BE2C (cell line): ENCODE results near the gene TIAL1.

ENCODE experiments used
- DNase-seq: peaks from one replicate; pipeline ENCODE4 v3.0.0-alpha.2; 2020
- H3K27me3 ChIP-seq: fragments of 250-450 bp; sonication (Bioruptor Pico); 2 replicates; pipeline ENCODE4 v1.5.1; 2020; ENCODE audit warnings: mild to moderate bottlenecking
- H3K36me3 ChIP-seq: fragments of 250-450 bp; sonication (Bioruptor Pico); 2 replicates; pipeline ENCODE4 v1.5.1; 2020; ENCODE audit warnings: mild to moderate bottlenecking
- H3K4me1 ChIP-seq: fragments of 250-450 bp; sonication (Bioruptor Pico); 2 replicates; pipeline ENCODE4 v1.5.1; 2020
- H3K4me3 ChIP-seq: 2 replicates; pipeline ENCODE4 v1.5.1; 2011; ENCODE audit warnings: low read depth, low read length
- H3K9me3 ChIP-seq: fragments of 250-450 bp; sonication (Bioruptor Pico); 2 replicates; pipeline ENCODE4 v1.5.1; 2020
- CTCF ChIP-seq: IDR thresholded peaks from 2 replicates; pipeline ENCODE4 v1.5.1; 2012; ENCODE audit warnings: mild to moderate bottlenecking, low read depth, low read length

Gene TIAL1

DNA sequence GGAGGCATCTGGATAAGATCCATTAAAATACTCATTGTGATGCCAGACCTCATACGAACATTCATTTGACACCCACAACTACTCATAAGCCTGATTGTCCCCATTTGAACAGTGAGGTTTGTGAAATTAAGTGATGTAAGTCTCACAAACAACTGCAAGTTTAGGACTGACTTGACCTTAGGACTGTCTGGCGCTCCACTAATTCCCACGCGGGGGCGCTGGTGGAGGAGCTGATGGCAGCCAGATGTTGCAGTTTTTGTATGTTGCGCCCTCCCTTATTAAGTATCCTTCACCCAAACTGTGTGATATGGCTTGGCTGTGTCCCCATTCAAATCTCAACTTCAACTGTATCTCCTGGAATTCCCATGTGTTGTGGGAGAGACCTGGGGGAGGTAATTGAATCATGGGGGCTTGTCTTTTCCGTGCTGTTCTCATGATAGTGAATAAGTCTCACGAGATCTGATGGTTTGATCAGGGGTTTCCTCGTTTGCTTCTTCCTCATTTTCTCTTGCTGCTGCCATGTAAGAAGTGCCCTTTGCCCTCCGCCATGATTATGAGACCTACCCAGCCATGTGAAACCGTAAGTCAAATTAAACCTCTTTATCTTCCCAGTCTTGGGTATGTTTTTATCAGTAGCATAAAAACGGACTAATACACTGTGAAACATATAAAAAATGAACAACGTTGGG, 20.3 kb upstream of the TIAL1 start:
- Histone ChIP-seq H3K36me3 (no peaks in the 10 kb centered on the region), H3K4me3 (no peak overlapping the region), H3K27me3 (no peaks in the 10 kb centered on the region), H3K4me1 (peaks cover 20% of the 10 kb centered on the region), H3K9me3 (no peaks in the 10 kb centered on the region)
- no peak for TF ChIP-seq CTCF
- no peak for DNase-seq

DNA sequence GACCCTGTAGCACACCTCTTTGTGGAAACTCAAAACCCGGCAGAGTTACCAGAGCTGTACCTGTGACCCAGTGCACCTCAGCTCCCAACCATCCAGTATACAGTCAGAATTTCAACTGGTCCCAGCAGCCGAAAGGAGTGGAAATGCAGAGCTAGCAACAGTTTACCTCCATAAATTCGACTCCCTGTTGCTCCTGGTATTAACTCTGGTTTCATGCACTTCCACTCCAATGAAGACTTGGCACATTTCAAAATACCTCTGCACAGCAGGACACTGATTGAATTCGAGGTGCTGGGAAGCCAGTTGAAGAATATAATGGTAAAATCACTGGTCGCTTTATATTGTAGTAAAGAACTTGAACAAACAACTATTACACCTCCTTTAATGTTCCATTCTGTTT, 17.9 kb upstream of the TIAL1 start:
- H3K4me3 ChIP-seq: no peak overlapping the region
- TF ChIP-seq CTCF: no peak
- H3K4me1 ChIP-seq: peaks cover 7% of the 10 kb centered on the region
- H3K9me3 ChIP-seq: no peaks in the 10 kb centered on the region
- H3K36me3 ChIP-seq: no peaks in the 10 kb centered on the region
- no peak for DNase-seq
- no peaks in the 10 kb centered on the region for H3K27me3 ChIP-seq

- Histone ChIP-seq H3K4me1 (peaks cover 4% of the 10 kb centered on the region), H3K27me3 (no peaks in the 10 kb centered on the region), H3K4me3 (no peak overlapping the region), H3K36me3 (no peaks in the 10 kb centered on the region), H3K9me3 (no peaks in the 10 kb centered on the region)
- DNase-seq: no peak
- TF ChIP-seq CTCF: no peak
These were observed 17.0 kb upstream of the TIAL1 start for GRCh38 chr10:119613741-119614140.

DNA sequence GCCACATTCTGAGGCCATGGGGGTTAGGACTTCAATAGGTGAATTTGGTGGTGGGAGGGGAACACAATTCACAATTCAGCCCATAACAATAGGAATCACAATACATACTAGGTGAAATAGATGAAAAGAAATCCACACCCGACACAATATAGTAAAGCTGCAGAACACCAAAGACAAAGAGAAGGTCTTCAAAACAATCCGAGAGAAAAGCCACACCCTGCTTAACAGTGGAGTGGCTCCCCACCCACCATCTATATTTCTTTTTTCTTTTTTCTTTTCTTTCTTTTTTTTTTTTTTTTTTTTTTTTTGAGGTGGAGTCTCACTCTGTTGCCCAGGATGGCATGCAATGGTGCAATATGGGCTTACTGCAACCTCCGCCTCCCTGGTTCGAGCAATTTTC, 14.7 kb upstream of the TIAL1 start:
- H3K27me3 ChIP-seq: no peaks in the 10 kb centered on the region
- no peaks in the 10 kb centered on the region for H3K36me3 ChIP-seq
- H3K4me3 ChIP-seq: no peak overlapping the region
- H3K9me3 ChIP-seq: no peaks in the 10 kb centered on the region
- no peaks in the 10 kb centered on the region for H3K4me1 ChIP-seq
- DNase-seq: no peak
- no peak for TF ChIP-seq CTCF

GRCh38 chr10:119609516-119609915, 12.8 kb upstream of the TIAL1 start:
- no peak for DNase-seq
- Histone ChIP-seq H3K27me3 (no peaks in the 10 kb centered on the region), H3K9me3 (no peaks in the 10 kb centered on the region), H3K4me1 (no peaks in the 10 kb centered on the region), H3K36me3 (no peaks in the 10 kb centered on the region), H3K4me3 (no peak overlapping the region)
- TF ChIP-seq CTCF: no peak

GRCh38 chr10:119608316-119609155, 11.8 kb upstream of the TIAL1 start:
- peak overlapping the region; percentile 50 for H3K4me3 ChIP-seq
- DNase-seq: peak; percentile 61
- TF ChIP-seq CTCF: peak; percentile 79

More at GRCh38 chr10:119608316-119609155, 11.8 kb upstream of the TIAL1 start:
- Histone ChIP-seq H3K27me3 (no peaks in the 10 kb centered on the region), H3K9me3 (no peaks in the 10 kb centered on the region), H3K36me3 (no peaks in the 10 kb centered on the region), H3K4me1 (no peaks in the 10 kb centered on the region)
